Colonic mucosa (tissue), 4 donors: ENCODE data around the gene HS3ST3A1. TPM values are rescaled to one million over a fixed set of nuclear protein-coding genes. Genes with fewer than 3 reads are reported as not detected.

ENCODE experiments used
- DNase-seq: peaks from one replicate; pipeline ENCODE4 v3.0.0-alpha.2; 2020
- H3K27ac ChIP-seq: fragments of 200-600 bp; one replicate; pipeline ENCODE4 v1.8.0; 2021
- H3K27me3 ChIP-seq: fragments of 200-600 bp; one replicate; pipeline ENCODE4 v1.8.0; 2021
- H3K36me3 ChIP-seq: fragments of 200-600 bp; one replicate; pipeline ENCODE4 v1.8.0; 2021
- H3K4me1 ChIP-seq: fragments of 200-600 bp; one replicate; pipeline ENCODE4 v1.8.0; 2021; ENCODE audit warnings: mild to moderate bottlenecking
- H3K4me3 ChIP-seq: fragments of 200-600 bp; one replicate; pipeline ENCODE4 v1.8.0; 2021
- H3K9ac ChIP-seq, 2 donors: one replicate each; pipeline ENCODE4 v1.7.0; 2013; ENCODE audit warnings: control low read depth in 2 of 2, low read depth in 2 of 2, low read length in 2 of 2
- H3K9me3 ChIP-seq: fragments of 200-600 bp; one replicate; pipeline ENCODE4 v1.8.0; 2021
- CTCF ChIP-seq: fragments of 200-600 bp; IDR thresholded peaks from one replicate; pipeline ENCODE4 v1.8.0; 2022; ENCODE audit warnings: antibody characterized with exemption, mild to moderate bottlenecking
- intact Hi-C: fragments of 100-400 bp; cut with DNase I; formaldehyde crosslinking; loops from one replicate; pipeline ENCODE4 v1.14.1; 2022
- total RNA-seq, 2 donors: library from RNA; stranded (reverse); fragmentation: NEBNext Ultra II Directional in 1 of 2; extraction: Animal tissue kit (Norgen Biotek cat#: 25700) in 1 of 2; gene quantifications; one replicate each; pipeline ENCODE4 v1.2.1, GENCODE V29; 2021
- donor health status: healthy.
- donor health status: DM: no; HTN: no; CAD: no.
- donor health status: DM: no; HTN: no; CAD: no.

HS3ST3A1 gene
- total RNA-seq, 2 donors from 2014 or later, result 0.48 to 0.91 TPM

- H3K9ac ChIP-seq, result peak overlapping the region in 1 of 2 donors; percentile 2
- H3K4me1 ChIP-seq, result no peaks in the 10 kb centered on the region
- H3K36me3 ChIP-seq, result no peaks in the 10 kb centered on the region
- no peak for DNase-seq
- intact Hi-C loops, result no loop called here
- no peak overlapping the region for H3K27ac ChIP-seq
- H3K9me3 ChIP-seq, result no peaks in the 10 kb centered on the region
- no peak for TF ChIP-seq CTCF
- no peak overlapping the region for H3K4me3 ChIP-seq
- no peaks in the 10 kb centered on the region for H3K27me3 ChIP-seq
Measured at GRCh38 chr17:13581925-13582324, 19.8 kb downstream of the HS3ST3A1 start.

- Histone ChIP-seq H3K4me3 (no peak overlapping the region), H3K4me1 (no peaks in the 10 kb centered on the region), H3K27ac (no peak overlapping the region), H3K27me3 (no peaks in the 10 kb centered on the region), H3K9me3 (no peaks in the 10 kb centered on the region), H3K9ac (no peak overlapping the region), H3K36me3 (no peaks in the 10 kb centered on the region)
- intact Hi-C loops, result no loop called here
- TF ChIP-seq CTCF, result no peak
- DNase-seq, result no peak
Measured at GRCh38 chr17:13580790-13581189, 20.9 kb downstream of the HS3ST3A1 start.

GRCh38 chr17:13576661-13577526 lies 24.8 kb downstream of the HS3ST3A1 start:
- H3K9ac ChIP-seq, result no peak overlapping the region
- H3K4me3 ChIP-seq, result no peak overlapping the region
- intact Hi-C loops, result no loop called here
- H3K27me3 ChIP-seq, result no peaks in the 10 kb centered on the region
- H3K27ac ChIP-seq, result no peak overlapping the region
- no peak for DNase-seq
- H3K4me1 ChIP-seq, result no peaks in the 10 kb centered on the region
- H3K36me3 ChIP-seq, result no peaks in the 10 kb centered on the region
- TF ChIP-seq CTCF, result no peak
- no peaks in the 10 kb centered on the region for H3K9me3 ChIP-seq

GRCh38 chr17:13575922-13576419 lies 25.8 kb downstream of the HS3ST3A1 start:
- Histone ChIP-seq H3K9ac (no peak overlapping the region), H3K4me1 (no peaks in the 10 kb centered on the region), H3K4me3 (no peak overlapping the region), H3K9me3 (no peaks in the 10 kb centered on the region), H3K27ac (no peak overlapping the region), H3K27me3 (no peaks in the 10 kb centered on the region), H3K36me3 (no peaks in the 10 kb centered on the region)
- intact Hi-C loops, result no loop called here
- no peak for DNase-seq
- TF ChIP-seq CTCF, result no peak

GRCh38 chr17:13575466-13575865 lies 26.3 kb downstream of the HS3ST3A1 start:
- Histone ChIP-seq H3K27ac (no peak overlapping the region), H3K27me3 (no peaks in the 10 kb centered on the region), H3K36me3 (no peaks in the 10 kb centered on the region), H3K9me3 (no peaks in the 10 kb centered on the region), H3K9ac (no peak overlapping the region), H3K4me1 (no peaks in the 10 kb centered on the region), H3K4me3 (no peak overlapping the region)
- no peak for DNase-seq
- no peak for TF ChIP-seq CTCF
- intact Hi-C loops, result no loop called here
